Thyroid gland (tissue), 4 donors: ENCODE results near the gene PPIF. TPM values are rescaled to one million over a fixed set of nuclear protein-coding genes. Genes with fewer than 3 reads are reported as not detected.

Experiments
- DNase-seq, 2 donors: peaks; one replicate each; pipeline ENCODE4 v3.0.0-alpha.2; 2019
- H3K27ac ChIP-seq, 3 donors: fragments of 200-600 bp; sonication (generic); 1 replicate in 2 of 3; 2 replicates in 1 of 3; pipeline ENCODE4 v1.5.1; 2016 to 2019; ENCODE audit warnings: mild to moderate bottlenecking in 1 of 3, moderate library complexity in 1 of 3
- H3K27me3 ChIP-seq: fragments of 200-600 bp; sonication (generic); one replicate; pipeline ENCODE4 v1.5.1; 2019
- H3K36me3 ChIP-seq, 2 donors: fragments of 200-600 bp; sonication (generic); one replicate each; pipeline ENCODE4 v1.5.1; 2016 to 2019
- H3K4me1 ChIP-seq, 2 donors: fragments of 200-600 bp; sonication (generic); one replicate each; pipeline ENCODE4 v1.5.1; 2017 to 2019
- H3K4me3 ChIP-seq, 3 donors: fragments of 200-600 bp; sonication (generic); replicated peaks in 1 of 3; 1 replicate in 2 of 3; 2 replicates in 1 of 3; pipeline ENCODE4 v1.5.1; 2016; ENCODE audit warnings: mild to moderate bottlenecking in 1 of 3
- H3K9me3 ChIP-seq: fragments of 200-600 bp; sonication (generic); one replicate; pipeline ENCODE4 v1.5.1; 2017
- CTCF ChIP-seq, 6 experiments: fragments of 200-600 bp in 3 of 6; fragments of 450-650 bp in 3 of 6; sonication (generic) in 3 of 6; IDR thresholded peaks; one replicate each; pipeline ENCODE4 v1.5.1; 2016 to 2019; ENCODE audit warnings: antibody characterized with exemption in 6 of 6, mild to moderate bottlenecking in 2 of 6, inconsistent platforms in 1 of 6, moderate library complexity in 1 of 6
- POLR2A ChIP-seq, 2 donors: fragments of 450-650 bp; IDR thresholded peaks; one replicate each; pipeline ENCODE4 v1.6.1; 2017; ENCODE audit warnings: antibody characterized with exemption in 2 of 2, mild to moderate bottlenecking in 2 of 2, moderate library complexity in 1 of 2
- WGBS, 2 donors: methylation state at CpG; one replicate each; pipeline ENCODE4 v1.1.5; 2017; 5-methylcytosine and 5-hydroxymethylcytosine counted together
- intact Hi-C: fragments of 100-400 bp; cut with DNase I; formaldehyde crosslinking; loops from one replicate; pipeline ENCODE4 v1.15.1; 2023
- total RNA-seq, 4 donors: library from RNA; depleted of rRNA; stranded (reverse); fragments of >200 nt; gene quantifications; one replicate each; pipeline ENCODE4 v1.2.3, GENCODE V29; 2016

The PPIF gene
- total RNA-seq, 4 donors from 2014 or later, result 31.4 to 70.1 (median 52.3) TPM

- 95 to 97% methylated on average over 3 to 6 of the region's 8 CpGs for WGBS, 2 donors
- Histone ChIP-seq H3K4me3 (no peak overlapping the region), H3K4me1 (no peaks in the 10 kb centered on the region), H3K27ac (no peak overlapping the region), H3K9me3 (no peaks in the 10 kb centered on the region), H3K36me3 (peaks cover 93% of the 10 kb centered on the region in 2 donors), H3K27me3 (no peaks in the 10 kb centered on the region)
- TF ChIP-seq POLR2A (IDR thresholded peaks at IDR 0.05) (no peak), CTCF (IDR thresholded peaks at IDR 0.05) (no peak)
- DNase-seq, result no peak
- intact Hi-C loops, result no loop called here
These were observed 40.5 kb upstream of the PPIF start for GRCh38 chr10:79306644-79307220.

GRCh38 chr10:79308016-79308415 is 39.3 kb upstream of the PPIF start:
- intact Hi-C loops, result no loop called here
- no peak for TF ChIP-seq CTCF (IDR thresholded peaks at IDR 0.05)
- TF ChIP-seq POLR2A (IDR thresholded peaks at IDR 0.05), result no peak
- no peak for DNase-seq
- Histone ChIP-seq H3K27ac (no peak overlapping the region), H3K4me3 (no peak overlapping the region), H3K27me3 (no peaks in the 10 kb centered on the region), H3K9me3 (no peaks in the 10 kb centered on the region), H3K36me3 (peaks cover 92 to 94% of the 10 kb centered on the region in 2 donors), H3K4me1 (no peaks in the 10 kb centered on the region)
- WGBS, 2 donors, result 85 to 86% methylated on average over 7 of the region's 7 CpGs

GRCh38 chr10:79308969-79309665 is 38.2 kb upstream of the PPIF start:
- H3K4me3 ChIP-seq, result no peak overlapping the region
- intact Hi-C loops, result no loop called here
- no peak for DNase-seq
- TF ChIP-seq CTCF (IDR thresholded peaks at IDR 0.05), result no peak
- TF ChIP-seq POLR2A (IDR thresholded peaks at IDR 0.05), result no peak
- peaks cover 82 to 93% of the 10 kb centered on the region in 2 donors for H3K36me3 ChIP-seq
- no peaks in the 10 kb centered on the region for H3K4me1 ChIP-seq
- 90 to 96% methylated on average over 9 to 10 of the region's 14 CpGs for WGBS, 2 donors
- no peak overlapping the region for H3K27ac ChIP-seq
- H3K27me3 ChIP-seq, result no peaks in the 10 kb centered on the region
- H3K9me3 ChIP-seq, result no peaks in the 10 kb centered on the region

GRCh38 chr10:79310200-79310865 is 36.9 kb upstream of the PPIF start:
- Histone ChIP-seq H3K4me1 (no peaks in the 10 kb centered on the region), H3K9me3 (no peaks in the 10 kb centered on the region), H3K27ac (no peak overlapping the region), H3K36me3 (peaks cover 71 to 87% of the 10 kb centered on the region in 2 donors), H3K27me3 (no peaks in the 10 kb centered on the region), H3K4me3 (no peak overlapping the region)
- DNase-seq, result no peak
- intact Hi-C loops, result no loop called here
- 93 to 96% methylated on average over 22 to 29 of the region's 29 CpGs for WGBS, 2 donors
- no peak for TF ChIP-seq CTCF (IDR thresholded peaks at IDR 0.05)
- TF ChIP-seq POLR2A (IDR thresholded peaks at IDR 0.05), result no peak
